A673 (cell line): ENCODE data around the gene ATP1A1. TPM values are rescaled to one million over a fixed set of nuclear protein-coding genes. Genes with fewer than 3 reads are reported as not detected.

Source experiments
- BruUV-seq: library from RNA; stranded (reverse); fragments of 400-500 nt; replicated peaks from 2 replicates; lab custom pipeline; 2021; lab: Mats Ljungman, UMichigan
- CTCF ChIA-PET: fragments of 300-600 bp; sonication (Branson Sonifier 250); formaldehyde crosslinking; loops from one replicate; lab custom pipeline; 2022; ENCODE audit warnings: antibody characterized with exemption; lab: Charles Lee
- POLR2A ChIA-PET: fragments of 300-600 bp; sonication (Branson Sonifier 250); formaldehyde crosslinking; loops from one replicate; lab custom pipeline; 2022; ENCODE audit warnings: antibody characterized with exemption; ENCODE audit not compliant: low non-redundant PET; lab: Charles Lee
- DNase-seq: peaks from one replicate; pipeline ENCODE4 v3.0.0-alpha.2; 2015; ENCODE audit warnings: low spot score
- H3K27ac ChIP-seq: fragments of 200-600 bp; sonication (generic); 2 replicates; pipeline ENCODE4 v1.5.1; 2016; ENCODE audit warnings: mixed run types, low read depth, mild to moderate bottlenecking, mixed read lengths, antibody characterized with exemption, low read length; ENCODE audit not compliant: poor library complexity, severe bottlenecking
- H3K27me3 ChIP-seq: fragments of 200-600 bp; sonication (generic); replicated peaks from 2 replicates; pipeline ENCODE4 v1.6.1; 2017; ENCODE audit warnings: mixed run types, low read depth, mild to moderate bottlenecking, mixed read lengths, antibody characterized with exemption, low read length; ENCODE audit not compliant: insufficient read depth, poor library complexity
- H3K36me3 ChIP-seq: fragments of 200-600 bp; sonication (generic); 2 replicates; pipeline ENCODE4 v1.6.1; 2016; ENCODE audit warnings: mixed run types, mild to moderate bottlenecking, mixed read lengths, antibody characterized with exemption, low read length; ENCODE audit not compliant: insufficient read depth, poor library complexity, severe bottlenecking
- H3K4me1 ChIP-seq: fragments of 200-600 bp; sonication (generic); 2 replicates; pipeline ENCODE4 v1.6.1; 2017; ENCODE audit warnings: mixed run types, mild to moderate bottlenecking, mixed read lengths, antibody characterized with exemption, low read length; ENCODE audit not compliant: insufficient read depth, poor library complexity, severe bottlenecking
- H3K4me3 ChIP-seq: fragments of 200-600 bp; sonication (generic); 2 replicates; pipeline ENCODE4 v1.5.1; 2016; ENCODE audit warnings: low read depth, mixed run types, mild to moderate bottlenecking, mixed read lengths, low read length; ENCODE audit not compliant: poor library complexity, severe bottlenecking
- H3K9me3 ChIP-seq: fragments of 200-600 bp; sonication (generic); 2 replicates; pipeline ENCODE4 v1.6.1; 2016; ENCODE audit warnings: mixed run types, low read depth, mild to moderate bottlenecking, mixed read lengths, antibody characterized with exemption, low read length; ENCODE audit not compliant: poor library complexity, severe bottlenecking
- EZH2 ChIP-seq: fragments of 200-600 bp; sonication (generic); IDR thresholded peaks from 2 replicates; pipeline ENCODE4 v1.6.1; 2017; ENCODE audit warnings: borderline replicate concordance, low read depth, mild to moderate bottlenecking, mixed read lengths, antibody characterized with exemption, low read length; ENCODE audit not compliant: poor library complexity, severe bottlenecking
- intact Hi-C: fragments of 100-400 bp; cut with micrococcal nuclease; formaldehyde crosslinking; loops from one replicate; pipeline ENCODE4 v1.10.0; 2022; ENCODE audit not compliant: unreplicated experiment
- total RNA-seq: library from RNA; stranded (reverse); gene quantifications from 2 replicates; pipeline ENCODE4 v1.2.3, GENCODE V29; 2021
- TF ChIP-seq, protein P1 (sequence below): fragments of 300-800, 200-600 bp; sonication (generic); conservative IDR thresholded peaks from 2 replicates; pipeline ENCODE4 v1.5.1; 2017; ENCODE audit warnings: low read depth, mild to moderate bottlenecking, antibody characterized with exemption, low read length, moderate library complexity, mixed read lengths

ATP1A1 gene
- total RNA-seq, 1 experiment from 2014 or later = 1,420 TPM

DNA sequence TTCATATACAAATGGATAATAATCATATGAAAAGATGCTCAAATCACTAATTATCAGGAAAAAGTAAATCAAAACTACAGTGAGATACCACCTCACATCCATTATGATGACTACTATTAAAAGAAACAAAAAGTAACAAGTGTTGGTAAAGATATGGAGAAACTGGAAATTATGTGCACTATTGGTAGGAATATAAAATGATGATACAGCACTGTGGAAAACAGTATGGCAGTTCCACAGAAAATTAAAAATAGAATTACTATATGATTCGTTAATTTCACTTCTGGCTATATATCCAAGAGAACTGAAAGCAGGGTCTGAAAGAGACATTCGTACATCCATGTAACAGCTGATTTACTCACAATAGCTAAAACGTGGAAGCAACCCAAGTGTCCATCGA, 21.1 kb upstream of the ATP1A1 start:
- no peak overlapping the region for H3K4me3 ChIP-seq
- H3K36me3 ChIP-seq = no peaks in the 10 kb centered on the region
- intact Hi-C loops = no loop called here
- CTCF ChIA-PET = no interaction called here
- peak overlapping the region; percentile 83 for H3K27ac ChIP-seq
- POLR2A ChIA-PET = no interaction called here
- no peak for DNase-seq
- BruUV-seq = no TSS peak
- H3K9me3 ChIP-seq = peaks cover 7% of the 10 kb centered on the region
- H3K4me1 ChIP-seq = peaks cover 53% of the 10 kb centered on the region
- H3K27me3 ChIP-seq = no peaks in the 10 kb centered on the region
- TF ChIP-seq EZH2 = no peak
- TF ChIP-seq, protein P1, sequence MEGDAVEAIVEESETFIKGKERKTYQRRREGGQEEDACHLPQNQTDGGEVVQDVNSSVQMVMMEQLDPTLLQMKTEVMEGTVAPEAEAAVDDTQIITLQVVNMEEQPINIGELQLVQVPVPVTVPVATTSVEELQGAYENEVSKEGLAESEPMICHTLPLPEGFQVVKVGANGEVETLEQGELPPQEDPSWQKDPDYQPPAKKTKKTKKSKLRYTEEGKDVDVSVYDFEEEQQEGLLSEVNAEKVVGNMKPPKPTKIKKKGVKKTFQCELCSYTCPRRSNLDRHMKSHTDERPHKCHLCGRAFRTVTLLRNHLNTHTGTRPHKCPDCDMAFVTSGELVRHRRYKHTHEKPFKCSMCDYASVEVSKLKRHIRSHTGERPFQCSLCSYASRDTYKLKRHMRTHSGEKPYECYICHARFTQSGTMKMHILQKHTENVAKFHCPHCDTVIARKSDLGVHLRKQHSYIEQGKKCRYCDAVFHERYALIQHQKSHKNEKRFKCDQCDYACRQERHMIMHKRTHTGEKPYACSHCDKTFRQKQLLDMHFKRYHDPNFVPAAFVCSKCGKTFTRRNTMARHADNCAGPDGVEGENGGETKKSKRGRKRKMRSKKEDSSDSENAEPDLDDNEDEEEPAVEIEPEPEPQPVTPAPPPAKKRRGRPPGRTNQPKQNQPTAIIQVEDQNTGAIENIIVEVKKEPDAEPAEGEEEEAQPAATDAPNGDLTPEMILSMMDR = no peak

DNA sequence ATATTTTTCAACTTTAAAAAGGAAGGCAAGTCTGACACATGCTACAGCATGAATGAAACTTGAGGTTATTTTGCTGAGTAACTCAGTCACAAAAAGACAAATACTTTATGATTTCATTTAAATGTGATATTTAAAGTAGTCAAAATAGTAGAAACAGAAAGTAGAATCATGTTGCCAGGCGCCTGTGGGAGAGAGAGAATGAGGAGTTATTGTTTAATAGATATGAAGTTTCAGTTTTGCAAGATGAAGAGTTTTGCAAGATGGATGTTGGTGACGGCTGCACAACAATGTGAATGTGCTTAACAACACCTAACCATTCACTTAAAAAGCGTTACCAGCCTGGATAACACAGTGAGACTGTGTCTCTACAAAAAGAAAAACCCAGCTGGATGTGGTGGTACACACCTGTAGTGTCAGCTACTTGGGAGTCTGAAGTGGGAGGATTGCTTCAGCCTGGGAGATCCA, 20.7 kb upstream of the ATP1A1 start:
- H3K27me3 ChIP-seq = no peaks in the 10 kb centered on the region
- ChIA-PET CTCF (no interaction called here), POLR2A (no interaction called here)
- no peak for DNase-seq
- peaks cover 57% of the 10 kb centered on the region for H3K4me1 ChIP-seq
- H3K9me3 ChIP-seq = peaks cover 7% of the 10 kb centered on the region
- H3K27ac ChIP-seq = peak overlapping the region; percentile 83
- no peak overlapping the region for H3K4me3 ChIP-seq
- intact Hi-C loops = no loop called here
- TF ChIP-seq EZH2 = no peak
- TF ChIP-seq, protein P1 = no peak
- BruUV-seq = no TSS peak
- no peaks in the 10 kb centered on the region for H3K36me3 ChIP-seq

DNA sequence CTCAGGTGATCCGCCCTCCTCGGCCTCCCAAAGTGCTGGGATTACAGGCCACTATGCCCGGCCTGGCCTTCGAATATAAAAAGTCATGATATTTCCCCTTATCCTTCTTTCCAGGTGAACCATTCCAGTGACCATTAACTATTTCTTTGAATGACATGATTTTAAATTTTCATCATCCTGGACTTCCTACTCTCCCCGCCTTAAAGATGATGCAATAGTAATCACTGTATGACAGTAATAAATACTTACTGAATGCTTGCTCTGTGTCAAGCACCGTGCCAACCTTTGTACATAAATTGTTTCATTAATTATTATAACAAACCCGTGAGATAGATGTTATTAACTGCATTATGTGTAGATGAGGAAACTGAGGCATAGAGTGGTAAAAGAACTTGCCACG, 19.9 kb upstream of the ATP1A1 start:
- Histone ChIP-seq H3K9me3 (peaks cover 7% of the 10 kb centered on the region), H3K36me3 (no peaks in the 10 kb centered on the region), H3K27me3 (no peaks in the 10 kb centered on the region), H3K4me1 (peaks cover 65% of the 10 kb centered on the region), H3K27ac (peak overlapping the region; percentile 83), H3K4me3 (no peak overlapping the region)
- TF ChIP-seq EZH2 = no peak
- TF ChIP-seq, protein P1 = no peak
- intact Hi-C loops = no loop called here
- POLR2A ChIA-PET = no interaction called here
- no peak for DNase-seq
- CTCF ChIA-PET = no interaction called here
- no TSS peak for BruUV-seq
